Suppressor macrophage treated with lipopolysaccharide for 4 hours (primary cell): ENCODE results near the gene PTGFR.

Experiments
- DNase-seq: peaks from one replicate; pipeline ENCODE4 v3.0.0-alpha.2; 2020

PTGFR gene, protein sequence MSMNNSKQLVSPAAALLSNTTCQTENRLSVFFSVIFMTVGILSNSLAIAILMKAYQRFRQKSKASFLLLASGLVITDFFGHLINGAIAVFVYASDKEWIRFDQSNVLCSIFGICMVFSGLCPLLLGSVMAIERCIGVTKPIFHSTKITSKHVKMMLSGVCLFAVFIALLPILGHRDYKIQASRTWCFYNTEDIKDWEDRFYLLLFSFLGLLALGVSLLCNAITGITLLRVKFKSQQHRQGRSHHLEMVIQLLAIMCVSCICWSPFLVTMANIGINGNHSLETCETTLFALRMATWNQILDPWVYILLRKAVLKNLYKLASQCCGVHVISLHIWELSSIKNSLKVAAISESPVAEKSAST

DNA sequence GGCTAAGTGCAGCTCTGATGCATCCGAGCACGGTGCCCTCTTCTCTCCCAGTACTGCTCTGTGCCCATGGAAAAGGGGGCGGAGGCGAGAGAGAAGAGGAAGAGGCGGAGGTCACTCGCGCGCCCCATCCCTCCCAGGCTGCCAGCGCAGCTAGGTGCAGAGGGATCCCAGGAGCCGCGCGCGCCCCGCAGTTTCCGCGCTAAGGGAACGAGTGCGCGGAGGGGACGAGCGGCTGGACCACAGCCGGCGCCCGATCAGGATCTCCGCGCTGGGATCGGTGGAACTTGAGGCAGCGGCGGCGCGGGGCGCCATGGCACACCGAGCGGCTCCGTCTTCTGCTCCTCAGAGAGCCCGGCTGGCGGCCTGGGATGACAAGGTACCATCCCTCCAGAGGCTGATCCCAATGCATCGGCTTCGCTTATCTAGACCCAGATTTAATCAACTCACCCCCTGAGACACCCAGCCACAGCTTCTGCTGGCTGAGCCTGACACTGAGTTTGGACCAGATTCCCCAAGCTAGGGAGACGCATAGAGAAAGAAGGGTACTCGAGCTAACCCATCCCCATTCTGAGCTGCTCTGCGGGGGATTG lies at the start of gene PTGFR:
Gene PTGFR (plus strand): TSS at position 114 of the 590 bp plus-strand sequence. CDS start 1,770 bp downstream, outside the sequence.
- DNase-seq, result no peak

DNA sequence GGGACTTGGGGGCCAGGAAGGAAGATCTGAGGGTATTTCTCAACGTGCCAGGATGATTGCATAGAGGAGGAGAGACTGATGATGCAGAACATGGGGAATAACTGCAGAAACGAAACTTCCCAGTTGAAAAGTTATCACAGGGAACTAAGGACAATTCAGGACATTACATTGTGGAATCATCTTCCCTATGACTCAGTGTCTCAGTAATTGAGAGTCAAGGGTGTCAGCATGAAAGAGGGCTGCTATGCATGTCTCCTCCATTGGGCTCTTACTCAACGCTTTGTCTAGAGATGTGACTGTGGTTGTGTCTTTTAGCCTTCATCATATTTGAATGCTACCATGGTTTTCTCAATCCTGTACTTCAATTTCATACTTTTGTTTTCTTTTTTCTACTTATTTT lies 48.9 kb upstream of the PTGFR start:
- no peak for DNase-seq

DNA sequence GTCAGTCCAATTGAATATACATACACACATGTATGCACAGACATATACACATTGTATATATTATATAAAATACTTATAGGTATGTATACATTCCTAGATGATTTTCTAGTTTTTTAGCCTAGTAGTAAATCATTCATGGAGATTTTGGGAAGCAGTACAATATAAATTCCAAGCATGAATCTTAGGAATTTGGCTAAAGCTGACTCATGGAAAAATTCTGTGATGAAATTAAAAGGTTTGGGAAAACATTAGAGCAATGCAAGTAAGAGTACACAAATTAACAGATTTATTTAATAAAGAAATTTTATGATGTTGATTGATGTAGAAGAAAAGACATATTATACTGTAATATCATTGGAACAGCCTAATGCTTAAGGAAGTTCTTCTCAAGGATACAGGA lies 43.7 kb upstream of the PTGFR start:
- no peak for DNase-seq

DNA sequence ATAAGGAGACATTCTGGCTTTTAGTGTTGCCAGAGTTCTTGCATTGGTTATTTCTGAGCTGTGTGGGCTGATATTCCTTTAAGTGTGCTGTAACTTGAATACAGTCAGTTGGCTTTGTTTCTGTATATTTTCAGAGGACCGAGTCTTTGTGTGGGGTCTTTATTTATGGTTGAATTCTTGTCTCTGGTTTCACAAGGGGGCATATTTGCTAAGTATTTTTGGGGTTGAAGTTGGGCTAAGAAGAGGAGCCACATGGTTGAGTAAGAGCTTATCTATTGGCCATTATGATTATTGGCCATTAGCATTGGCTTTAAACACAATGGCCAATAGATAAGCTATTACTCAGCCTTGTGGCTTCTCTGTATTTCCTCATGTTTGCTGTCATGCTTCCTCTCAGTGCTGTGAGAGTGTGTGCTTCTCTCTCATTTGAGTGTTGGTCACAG lies 26.3 kb upstream of the PTGFR start:
- no peak for DNase-seq

GRCh38 chr1:78465143-78465542 lies 25.6 kb upstream of the PTGFR start:
- no peak for DNase-seq

GRCh38 chr1:78468521-78468920 lies 22.3 kb upstream of the PTGFR start:
- no peak for DNase-seq

DNA sequence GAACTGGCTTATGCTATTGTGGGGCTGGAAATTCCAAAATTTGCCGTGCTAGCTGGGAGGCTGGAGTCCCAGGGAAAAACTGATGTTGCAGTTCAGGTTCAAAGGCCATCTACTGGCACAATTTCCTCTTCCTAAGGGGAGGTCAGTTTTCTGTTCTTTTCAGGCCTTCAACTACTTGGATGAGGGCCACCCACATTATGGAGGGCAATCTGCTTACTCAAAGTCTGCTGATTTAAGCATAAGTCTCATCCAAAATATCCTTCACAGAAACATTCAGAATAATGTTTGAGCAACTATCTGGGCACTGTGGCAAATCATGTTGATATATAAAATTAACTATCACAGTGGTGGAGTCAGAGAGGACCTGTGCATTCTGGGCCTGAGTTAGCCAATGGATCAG lies 21.2 kb upstream of the PTGFR start:
- no peak for DNase-seq

DNA sequence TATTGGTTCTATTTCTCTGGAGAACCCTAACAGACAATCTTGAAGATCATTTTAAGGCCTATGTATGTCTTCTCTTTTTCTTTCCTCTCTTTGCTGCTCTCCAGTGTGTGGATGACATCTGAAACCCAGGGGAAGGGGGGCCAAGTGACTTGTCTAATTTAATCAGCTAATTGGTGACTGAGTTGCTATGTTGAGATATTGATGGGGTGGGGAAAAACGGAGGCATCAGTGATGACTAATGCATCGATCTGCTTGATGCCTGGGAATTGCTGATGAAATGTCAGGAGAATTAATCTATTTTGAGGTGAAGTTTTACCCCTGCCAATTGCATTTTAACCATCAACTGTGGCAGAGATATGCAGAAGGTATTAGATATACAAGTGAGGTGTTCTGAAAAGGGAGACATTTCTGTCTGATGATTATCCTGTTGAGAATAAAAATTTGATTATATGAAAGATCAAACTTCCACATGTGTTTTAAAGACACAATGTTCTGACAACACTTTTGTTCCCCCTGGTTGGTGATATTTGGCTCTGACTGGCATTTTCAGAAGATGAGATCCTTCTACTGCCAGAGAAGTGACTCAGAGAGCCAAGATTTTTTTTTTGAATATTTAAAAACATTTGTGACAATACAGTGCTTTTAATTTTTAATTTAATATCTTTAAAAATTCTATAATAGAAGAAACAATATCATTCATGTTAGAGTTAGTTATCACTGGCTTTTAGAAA lies 18.7 kb upstream of the PTGFR start:
- no peak for DNase-seq

GRCh38 chr1:78472851-78473496 lies 17.8 kb upstream of the PTGFR start:
- no peak for DNase-seq

DNA sequence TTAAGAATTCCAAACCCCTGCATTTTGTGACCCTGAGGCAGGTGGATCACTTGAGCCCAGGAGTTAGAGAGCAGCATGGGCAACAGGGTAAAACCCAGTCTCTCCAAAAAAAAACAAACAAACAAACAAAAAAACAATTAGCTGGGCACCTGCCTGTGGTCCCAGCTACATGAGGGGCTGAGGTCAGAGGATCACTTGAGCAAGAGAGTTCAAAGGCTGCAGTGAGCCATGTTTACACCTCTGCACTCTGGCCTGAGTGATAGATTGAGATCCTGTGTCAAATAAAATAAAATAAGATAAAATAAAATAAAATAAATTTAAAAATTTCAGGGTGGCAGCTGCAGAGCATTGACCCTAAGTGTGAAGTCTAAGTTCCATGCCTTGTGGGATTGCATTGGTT lies 16.7 kb upstream of the PTGFR start:
- no peak for DNase-seq

GRCh38 chr1:78475888-78476610 lies 14.7 kb upstream of the PTGFR start:
- peak; percentile 4 for DNase-seq

GRCh38 chr1:78483903-78484302 lies 6.9 kb upstream of the PTGFR start:
- no peak for DNase-seq

- DNase-seq, result no peak
These were observed 787 bp downstream of the PTGFR start for GRCh38 chr1:78491451-78492071.

DNA sequence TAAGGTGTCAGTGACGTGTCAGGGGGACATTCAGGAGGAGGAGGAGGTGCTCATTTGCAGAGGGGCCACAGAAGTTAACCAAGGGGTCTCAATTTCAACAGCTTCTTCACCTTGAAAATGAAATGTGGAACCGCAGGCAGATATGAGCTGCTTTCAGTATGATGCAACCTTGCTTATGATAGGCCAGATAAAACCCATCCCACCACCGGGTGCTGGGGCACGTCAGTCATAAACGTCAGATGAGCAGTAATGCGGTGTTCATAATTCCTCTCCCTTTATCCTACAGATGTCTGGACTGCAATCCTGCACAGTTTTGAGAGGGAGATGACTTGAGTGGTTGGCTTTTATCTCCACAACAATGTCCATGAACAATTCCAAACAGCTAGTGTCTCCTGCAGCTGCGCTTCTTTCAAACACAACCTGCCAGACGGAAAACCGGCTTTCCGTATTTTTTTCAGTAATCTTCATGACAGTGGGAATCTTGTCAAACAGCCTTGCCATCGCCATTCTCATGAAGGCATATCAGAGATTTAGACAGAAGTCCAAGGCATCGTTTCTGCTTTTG lies 1.7 kb downstream of the PTGFR start:
- no peak for DNase-seq

DNA sequence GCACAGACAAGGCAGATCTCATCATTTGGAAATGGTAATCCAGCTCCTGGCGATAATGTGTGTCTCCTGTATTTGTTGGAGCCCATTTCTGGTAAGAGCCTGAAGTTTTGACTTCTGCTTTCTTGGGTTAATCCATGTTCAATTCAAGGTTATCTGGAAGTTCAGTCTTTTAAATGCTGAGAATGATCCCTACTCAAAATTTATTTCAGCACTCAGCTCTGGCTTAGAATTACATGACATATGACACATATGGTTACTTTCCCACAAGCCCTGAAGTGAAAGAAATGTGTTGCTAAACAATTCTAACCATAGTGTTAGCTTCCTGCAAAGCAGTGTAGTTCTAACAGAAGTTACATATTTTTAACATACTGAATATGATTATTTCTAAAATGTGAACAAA lies 2.7 kb downstream of the PTGFR start:
- no peak for DNase-seq

DNA sequence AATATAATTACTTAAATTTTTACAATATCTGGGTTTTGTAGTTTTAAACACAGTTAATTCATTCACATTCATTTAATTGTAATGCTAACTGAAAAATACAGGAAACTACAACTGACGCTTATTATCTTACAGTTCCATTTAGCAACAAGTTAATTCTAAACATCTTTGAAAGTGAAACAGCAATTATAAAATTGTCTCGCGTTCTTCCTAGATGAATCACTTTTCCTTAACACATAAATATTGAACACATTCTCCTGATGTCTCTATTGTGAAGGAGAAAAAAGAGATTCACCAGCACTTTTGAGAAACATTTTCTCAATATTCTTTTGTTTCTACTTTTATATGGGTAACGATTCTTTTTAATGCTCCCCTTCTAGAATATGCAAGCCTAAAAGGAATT lies 6.4 kb downstream of the PTGFR start:
- DNase-seq, result no peak

DNA sequence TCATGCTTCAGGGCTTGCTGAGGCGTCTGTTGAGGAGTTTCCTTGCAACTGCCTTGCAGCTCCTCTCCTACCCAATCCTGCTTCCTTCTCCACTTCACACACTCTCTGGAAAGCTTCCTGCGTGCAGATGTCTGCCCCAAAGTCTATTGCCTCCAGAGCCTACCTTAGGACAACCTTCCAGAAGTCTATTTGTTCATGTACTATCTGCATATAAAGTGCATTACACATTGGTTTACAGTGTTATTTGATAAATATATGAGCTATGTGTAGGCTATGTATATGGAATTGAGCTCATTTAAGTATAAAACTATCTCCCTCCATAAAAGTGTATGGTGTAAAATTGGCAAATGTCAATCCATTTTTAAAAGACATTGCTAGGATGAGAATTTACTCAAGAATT lies 9.8 kb downstream of the PTGFR start:
- no peak for DNase-seq

- no peak for DNase-seq
These were observed 10.4 kb downstream of the PTGFR start for GRCh38 chr1:78501203-78501602.

GRCh38 chr1:78511334-78511733 lies 20.6 kb downstream of the PTGFR start:
- DNase-seq, result no peak

GRCh38 chr1:78516716-78517115 lies 25.9 kb downstream of the PTGFR start:
- no peak for DNase-seq

- no peak for DNase-seq
These were observed 28.7 kb downstream of the PTGFR start for GRCh38 chr1:78519446-78519845.

- no peak for DNase-seq
These were observed 29.4 kb downstream of the PTGFR start for GRCh38 chr1:78520216-78520615.
